ENCODE results near the gene ZNF638. TPM values are rescaled to one million over a fixed set of nuclear protein-coding genes. Genes with fewer than 3 reads are reported as not detected.

Gene ZNF638
- total and polyA plus RNA-seq, 9 of the 15 experiments (the other 6 are each of a cell fraction or from before 2014, with no cell fraction given): 53.3 to 165 (median 98.8) TPM

DNA sequence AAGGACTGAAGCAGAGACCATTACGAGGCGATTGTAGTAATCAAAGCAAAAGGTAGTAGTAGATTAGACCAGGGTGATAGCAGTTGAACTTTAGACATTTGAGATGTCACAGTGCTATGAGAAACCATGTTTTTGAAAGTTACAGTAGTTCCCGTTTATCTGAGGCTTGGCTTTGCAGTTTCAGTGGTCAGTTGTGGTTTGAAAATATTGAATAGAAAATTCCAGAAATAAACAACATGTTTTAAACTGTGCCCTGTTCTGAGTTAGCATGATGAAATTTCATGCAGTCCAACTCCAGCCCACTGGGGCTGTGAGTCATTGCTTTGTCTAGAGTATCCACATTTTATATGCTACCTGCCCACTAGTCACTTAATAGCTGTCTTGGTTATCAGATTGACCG lies 47.5 kb downstream of the ZNF638 start (continued):
- TF ChIP-seq, protein P1, sequence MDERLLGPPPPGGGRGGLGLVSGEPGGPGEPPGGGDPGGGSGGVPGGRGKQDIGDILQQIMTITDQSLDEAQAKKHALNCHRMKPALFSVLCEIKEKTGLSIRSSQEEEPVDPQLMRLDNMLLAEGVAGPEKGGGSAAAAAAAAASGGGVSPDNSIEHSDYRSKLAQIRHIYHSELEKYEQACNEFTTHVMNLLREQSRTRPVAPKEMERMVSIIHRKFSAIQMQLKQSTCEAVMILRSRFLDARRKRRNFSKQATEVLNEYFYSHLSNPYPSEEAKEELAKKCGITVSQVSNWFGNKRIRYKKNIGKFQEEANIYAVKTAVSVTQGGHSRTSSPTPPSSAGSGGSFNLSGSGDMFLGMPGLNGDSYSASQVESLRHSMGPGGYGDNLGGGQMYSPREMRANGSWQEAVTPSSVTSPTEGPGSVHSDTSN (CRISPR knock-in tag; IDR thresholded peaks at IDR 0.05; ENCODE audit: low read depth): no peak
- TF ChIP-seq, protein P1 (tag; conservative IDR thresholded peaks at IDR 0.05; ENCODE audit: low read depth): no peak
- no peak for TF ChIP-seq ZNF12 (CRISPR knock-in tag; IDR thresholded peaks at IDR 0.05)
- no peak for TF ChIP-seq CBX2 (IDR thresholded peaks at IDR 0.05; ENCODE audit: insufficient read depth, low read length, poor library complexity, severe bottlenecking)
- peak; percentile 82 for TF ChIP-seq FOSL1 (tag; conservative IDR thresholded peaks at IDR 0.05)
- TF ChIP-seq, protein P2, sequence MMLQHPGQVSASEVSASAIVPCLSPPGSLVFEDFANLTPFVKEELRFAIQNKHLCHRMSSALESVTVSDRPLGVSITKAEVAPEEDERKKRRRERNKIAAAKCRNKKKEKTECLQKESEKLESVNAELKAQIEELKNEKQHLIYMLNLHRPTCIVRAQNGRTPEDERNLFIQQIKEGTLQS (IDR thresholded peaks at IDR 0.05): peak; percentile 91
- TF ChIP-seq, protein P2 (CRISPR knock-in tag; conservative IDR thresholded peaks at IDR 0.05): no peak
- TF ChIP-seq EGR1 (conservative IDR thresholded peaks at IDR 0.05): no peak
- TF ChIP-seq TRIM24 (IDR thresholded peaks at IDR 0.05): peak; percentile 9 to 23; a peak in 2 of 4 replicates
- TF ChIP-seq EP300 (IDR thresholded peaks at IDR 0.05; ENCODE audit: low read length): peak; percentile 25; the same call in 1 of the 2 replicates
- TF ChIP-seq ZNF175 (CRISPR knock-in tag; IDR thresholded peaks at IDR 0.05; ENCODE audit: low read depth): peak; percentile 79
- TF ChIP-seq ZNF589 (CRISPR knock-in tag; IDR thresholded peaks at IDR 0.05; ENCODE audit: low read depth): peak; percentile 86; the same call in 1 of the 2 replicates

All from K562 (cell line).